ENCODE results near the gene COL3A1. TPM values are rescaled to one million over a fixed set of nuclear protein-coding genes. Genes with fewer than 3 reads are reported as not detected.
A peak's percentile ranks its signal among the peaks of the same experiment; 100 is the strongest.

COL3A1 gene
- total and polyA plus RNA-seq, 12 donors: 33.5 to 700 (median 73.5) TPM

GRCh38 chr2:188969236-188969635, 4.9 kb upstream of the COL3A1 start:
- no peaks in the 10 kb centered on the region for H3K9me3 ChIP-seq
- no peak for TF ChIP-seq CTCF (IDR thresholded peaks at IDR 0.05)
- intact Hi-C loops (cut with DNase I): no loop called here

GRCh38 chr2:188969651-188970050, 4.5 kb upstream of the COL3A1 start:
- H3K4me1 ChIP-seq: peaks cover 0 to 19% (median 4%) of the 10 kb centered on the region in 9 donors
- H3K9me3 ChIP-seq: no peaks in the 10 kb centered on the region
- DNase-seq (no peak), ATAC-seq (no peak)
- TF ChIP-seq CTCF (IDR thresholded peaks at IDR 0.05): no peak
- intact Hi-C loops (cut with DNase I): loop anchor here in 6 of 10 donors (5.0 to 10.0 kb wide), 7 partner anchors 32 to 442 kb away; no protein-coding TSS in a partner anchor
- 78 to 89% methylated on average over 2 of the region's 2 CpGs for WGBS, 2 donors
- H3K27ac ChIP-seq: peak overlapping the region in 8 of 10 donors; percentile 5 to 87 (median 72)
- H3K4me3 ChIP-seq: peak overlapping the region in 2 of 10 donors; percentile 4 to 5
- H3K27me3 ChIP-seq: no peaks in the 10 kb centered on the region
- H3K36me3 ChIP-seq: no peaks in the 10 kb centered on the region

More at GRCh38 chr2:188969236-188969635, 4.9 kb upstream of the COL3A1 start:
- peaks cover 0 to 19% (median 5%) of the 10 kb centered on the region in 9 donors for H3K4me1 ChIP-seq
- WGBS, 2 donors: 63 to 68% methylated on average over 3 of the region's 3 CpGs
- ATAC-seq (peak in 4 of 8 donors; percentile 18 to 52 (median 28)), DNase-seq (no peak)
- H3K36me3 ChIP-seq: no peaks in the 10 kb centered on the region
- no peaks in the 10 kb centered on the region for H3K27me3 ChIP-seq
- H3K27ac ChIP-seq: peak overlapping the region in 7 of 10 donors; percentile 5 to 87 (median 80)
- peak overlapping the region in 2 of 10 donors; percentile 4 to 5 for H3K4me3 ChIP-seq

GRCh38 chr2:188970211-188970610, 4.0 kb upstream of the COL3A1 start:
- Histone ChIP-seq H3K4me3 (peak overlapping the region in 1 of 10 donors; percentile 5), H3K27ac (peak overlapping the region in 9 of 10 donors; percentile 5 to 87 (median 64)), H3K4me1 (peaks cover 0 to 19% (median 4%) of the 10 kb centered on the region in 9 donors), H3K36me3 (no peaks in the 10 kb centered on the region), H3K27me3 (no peaks in the 10 kb centered on the region), H3K9me3 (no peaks in the 10 kb centered on the region)
- ATAC-seq (no peak), DNase-seq (no peak)
- intact Hi-C loops (cut with DNase I): loop anchor here in 6 of 10 donors (5.0 to 10.0 kb wide), 7 partner anchors 33 to 443 kb away; no protein-coding TSS in a partner anchor
- no peak for TF ChIP-seq CTCF (IDR thresholded peaks at IDR 0.05)
- WGBS, 2 donors: 71 to 73% methylated on average over 1 of the region's 1 CpG

- Histone ChIP-seq H3K36me3 (no peaks in the 10 kb centered on the region), H3K27ac (peak overlapping the region in 8 of 10 donors; percentile 6 to 87 (median 72)), H3K4me3 (no peak overlapping the region), H3K9me3 (no peaks in the 10 kb centered on the region), H3K27me3 (no peaks in the 10 kb centered on the region), H3K4me1 (peaks cover 0 to 13% (median 4%) of the 10 kb centered on the region in 9 donors)
- DNase-seq: no peak
- no peak for ATAC-seq
- TF ChIP-seq CTCF (IDR thresholded peaks at IDR 0.05): no peak
- intact Hi-C loops (cut with DNase I): loop anchor here in 6 of 10 donors (5.0 to 10.0 kb wide), 7 partner anchors 34 to 444 kb away; no protein-coding TSS in a partner anchor
- 74 to 78% methylated on average over 1 of the region's 1 CpG for WGBS, 2 donors
Measured at GRCh38 chr2:188971432-188971861, 2.7 kb upstream of the COL3A1 start.
